ENCODE measurements around the gene DNAJC1. TPM values are rescaled to one million over a fixed set of nuclear protein-coding genes. Genes with fewer than 3 reads are reported as not detected.

Gene DNAJC1
- total RNA-seq, 1 experiment from 2014 or later, result 57.8 TPM

DNA sequence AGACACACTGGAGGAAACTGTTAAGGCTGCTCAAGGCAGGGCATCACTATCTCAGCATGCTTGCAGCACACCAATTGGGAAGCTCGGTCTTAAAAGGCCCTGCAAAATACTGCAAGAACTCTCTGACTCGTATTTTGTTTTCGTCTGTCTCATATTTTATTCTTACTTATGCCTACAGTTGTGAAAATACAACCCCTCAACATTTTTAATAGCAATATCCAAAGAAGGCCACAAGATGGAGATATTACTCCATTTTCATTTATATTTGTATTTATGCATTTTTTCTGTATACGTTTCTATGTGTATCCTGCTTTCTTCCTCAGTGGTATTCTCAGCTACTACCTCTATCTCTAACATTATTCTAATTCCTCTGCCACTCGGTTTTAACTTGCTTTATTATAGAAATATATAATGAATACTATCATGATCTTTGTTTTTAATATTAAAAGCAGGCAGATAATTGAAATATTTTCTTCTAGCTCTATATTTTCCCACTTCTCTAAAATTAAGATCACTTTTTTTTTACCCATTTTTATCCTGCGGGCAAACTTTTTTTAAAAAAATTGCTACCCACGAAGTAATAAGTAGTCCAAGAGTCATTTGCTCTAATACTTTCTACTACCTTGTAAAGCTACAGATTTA, 10.0 kb downstream of the DNAJC1 start:
- BruUV-seq (replicated peaks), result no TSS peak
- CTCF ChIA-PET, result interaction anchor here (0.6 to 5.5 kb wide), 29 partner anchors 10 to 1525 kb away, joined by 3 to 60 read pairs (median 3); partner anchors contain the start of genes COMMD3 and DNAJC1
- intact Hi-C loops (cut with micrococcal nuclease), result loop anchor here (1.0 to 10.0 kb wide), 3 partner anchors 581 to 996 kb away; no protein-coding TSS in a partner anchor
- Mint-ChIP-seq H3K4me1 (ENCODE audit: insufficient read depth, unreplicated experiment) (peaks cover 19% of the 10 kb centered on the region), H3K27me3 (ENCODE audit: insufficient read depth, unreplicated experiment) (no peaks in the 10 kb centered on the region), H3K4me3 (ENCODE audit: unreplicated experiment) (no peak overlapping the region), H3K36me3 (ENCODE audit: insufficient read depth, unreplicated experiment) (no peaks in the 10 kb centered on the region), H3K9me3 (ENCODE audit: unreplicated experiment) (no peaks in the 10 kb centered on the region), H3K27ac (ENCODE audit: low read depth, unreplicated experiment) (no peak overlapping the region)
- POLR2A ChIA-PET, result interaction anchor here (0.6 to 7.4 kb wide), 12 partner anchors 10 to 996 kb away, joined by 3 to 54 read pairs (median 4); partner anchors contain the start of genes COMMD3 and DNAJC1
- TF ChIP-seq, protein P1, sequence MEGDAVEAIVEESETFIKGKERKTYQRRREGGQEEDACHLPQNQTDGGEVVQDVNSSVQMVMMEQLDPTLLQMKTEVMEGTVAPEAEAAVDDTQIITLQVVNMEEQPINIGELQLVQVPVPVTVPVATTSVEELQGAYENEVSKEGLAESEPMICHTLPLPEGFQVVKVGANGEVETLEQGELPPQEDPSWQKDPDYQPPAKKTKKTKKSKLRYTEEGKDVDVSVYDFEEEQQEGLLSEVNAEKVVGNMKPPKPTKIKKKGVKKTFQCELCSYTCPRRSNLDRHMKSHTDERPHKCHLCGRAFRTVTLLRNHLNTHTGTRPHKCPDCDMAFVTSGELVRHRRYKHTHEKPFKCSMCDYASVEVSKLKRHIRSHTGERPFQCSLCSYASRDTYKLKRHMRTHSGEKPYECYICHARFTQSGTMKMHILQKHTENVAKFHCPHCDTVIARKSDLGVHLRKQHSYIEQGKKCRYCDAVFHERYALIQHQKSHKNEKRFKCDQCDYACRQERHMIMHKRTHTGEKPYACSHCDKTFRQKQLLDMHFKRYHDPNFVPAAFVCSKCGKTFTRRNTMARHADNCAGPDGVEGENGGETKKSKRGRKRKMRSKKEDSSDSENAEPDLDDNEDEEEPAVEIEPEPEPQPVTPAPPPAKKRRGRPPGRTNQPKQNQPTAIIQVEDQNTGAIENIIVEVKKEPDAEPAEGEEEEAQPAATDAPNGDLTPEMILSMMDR (IDR thresholded peaks at IDR 0.05; ENCODE audit: unreplicated experiment), result peak; percentile 50
- DNase-seq (ENCODE audit: unreplicated experiment), result peak; percentile 33

DNA sequence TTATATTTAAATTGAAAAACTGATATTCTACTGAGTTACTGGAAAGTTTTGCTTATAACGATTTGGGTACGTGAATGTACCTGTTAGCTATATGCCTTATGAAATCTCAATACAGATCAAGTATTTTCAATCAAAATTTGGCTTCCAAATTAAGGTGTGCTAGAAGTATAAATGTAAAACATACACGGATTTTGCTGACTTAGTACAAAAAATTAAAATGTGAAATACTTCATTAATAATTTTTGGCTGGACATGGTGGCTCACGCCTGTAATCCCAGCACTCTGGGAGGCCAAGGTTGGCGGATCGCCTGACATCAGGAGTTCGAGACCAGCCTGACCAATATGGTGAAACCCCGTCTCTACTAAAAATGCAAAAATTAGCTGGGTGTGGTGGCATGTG, 11.7 kb downstream of the DNAJC1 start:
- Mint-ChIP-seq H3K9me3 (ENCODE audit: unreplicated experiment) (no peaks in the 10 kb centered on the region), H3K4me1 (ENCODE audit: insufficient read depth, unreplicated experiment) (peaks cover 19% of the 10 kb centered on the region), H3K4me3 (ENCODE audit: unreplicated experiment) (no peak overlapping the region), H3K27ac (ENCODE audit: low read depth, unreplicated experiment) (no peak overlapping the region), H3K27me3 (ENCODE audit: insufficient read depth, unreplicated experiment) (no peaks in the 10 kb centered on the region), H3K36me3 (ENCODE audit: insufficient read depth, unreplicated experiment) (no peaks in the 10 kb centered on the region)
- BruUV-seq (replicated peaks), result no TSS peak
- ChIA-PET POLR2A (interaction anchor here (0.5 to 7.4 kb wide), 6 partner anchors 10 to 434 kb away, joined by 3 to 54 read pairs (median 4); partner anchors contain the start of genes COMMD3 and DNAJC1), CTCF (interaction anchor here (1.0 to 5.5 kb wide), 8 partner anchors 10 to 1077 kb away, joined by 3 to 60 read pairs (median 4); partner anchors contain the start of gene DNAJC1)
- TF ChIP-seq, protein P1 (IDR thresholded peaks at IDR 0.05; ENCODE audit: unreplicated experiment), result no peak
- no peak for DNase-seq (ENCODE audit: unreplicated experiment)
- intact Hi-C loops (cut with micrococcal nuclease), result loop anchor here (5.0 to 10.0 kb wide), 2 partner anchors 583 to 831 kb away; no protein-coding TSS in a partner anchor

DNA sequence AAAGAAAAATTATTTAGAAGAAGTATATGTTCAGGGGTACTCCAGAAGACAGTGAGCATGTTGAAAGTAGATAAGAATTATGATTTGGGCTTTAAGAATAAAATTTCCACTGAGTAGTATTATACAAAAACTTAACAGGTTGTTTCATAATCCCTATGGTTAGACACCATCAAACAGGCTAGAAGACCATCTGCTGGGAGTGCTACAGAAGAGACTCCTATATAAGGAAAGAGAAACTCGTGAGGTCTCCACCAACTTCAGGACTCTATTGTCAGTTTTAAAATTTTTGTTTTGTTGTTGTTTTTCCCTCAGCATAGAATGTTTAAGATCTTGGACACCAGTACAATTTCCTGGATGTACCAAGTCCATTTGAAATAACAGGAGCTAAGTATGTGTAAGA, 13.1 kb downstream of the DNAJC1 start:
- BruUV-seq (replicated peaks), result no TSS peak
- H3K27me3 Mint-ChIP-seq (ENCODE audit: insufficient read depth, unreplicated experiment), result no peaks in the 10 kb centered on the region
- H3K4me3 Mint-ChIP-seq (ENCODE audit: unreplicated experiment), result no peak overlapping the region
- POLR2A ChIA-PET, result interaction anchor here (0.9 to 7.4 kb wide), 4 partner anchors 9 to 350 kb away, joined by 3 to 54 read pairs (median 27); partner anchors contain the start of genes COMMD3 and DNAJC1
- H3K4me1 Mint-ChIP-seq (ENCODE audit: insufficient read depth, unreplicated experiment), result peaks cover 19% of the 10 kb centered on the region
- no peak overlapping the region for H3K27ac Mint-ChIP-seq (ENCODE audit: low read depth, unreplicated experiment)
- intact Hi-C loops (cut with micrococcal nuclease), result loop anchor here (5.0 to 10.0 kb wide), 2 partner anchors 584 to 832 kb away; no protein-coding TSS in a partner anchor
- H3K9me3 Mint-ChIP-seq (ENCODE audit: unreplicated experiment), result no peaks in the 10 kb centered on the region
- no peak for DNase-seq (ENCODE audit: unreplicated experiment)
- CTCF ChIA-PET, result interaction anchor here (0.6 to 5.5 kb wide), 14 partner anchors 10 to 1086 kb away, joined by 3 to 60 read pairs (median 4); partner anchors contain the start of gene DNAJC1
- TF ChIP-seq, protein P1 (IDR thresholded peaks at IDR 0.05; ENCODE audit: unreplicated experiment), result no peak
- peaks cover 1% of the 10 kb centered on the region for H3K36me3 Mint-ChIP-seq (ENCODE audit: insufficient read depth, unreplicated experiment)

Measured in MCF 10A (cell line).